OCI-LY7 (cell line): ENCODE measurements around the gene DNAJC27. TPM values are rescaled to one million over a fixed set of nuclear protein-coding genes. Genes with fewer than 3 reads are reported as not detected.
"Not testable (repeated sequence)": the region's sequence is repeated elsewhere in the genome, so short reads cannot be mapped to it uniquely, and the experiment has no call there.

ENCODE experiments used
- BruUV-seq: library from RNA; stranded (reverse); fragments of 400-500 nt; replicated peaks from 2 replicates; lab custom pipeline; 2021; lab: Mats Ljungman, UMichigan
- CTCF ChIA-PET: fragments of 300-600 bp; sonication (Branson Sonifier 250); formaldehyde crosslinking; loops from one replicate; lab custom pipeline; 2022; ENCODE audit warnings: antibody characterized with exemption; ENCODE audit not compliant: unreplicated experiment; lab: Charles Lee
- POLR2A ChIA-PET: fragments of 300-600 bp; sonication (Branson Sonifier 250); formaldehyde crosslinking; loops from one replicate; lab custom pipeline; 2022; ENCODE audit warnings: antibody characterized with exemption; lab: Charles Lee
- DNase-seq: peaks from one replicate; pipeline ENCODE4 v3.0.0-alpha.2; 2015; ENCODE audit warnings: low spot score
- H2AFZ ChIP-seq: fragments of 200-600 bp; sonication (generic), shearing (Covaris generic); 2 replicates; pipeline ENCODE4 v1.6.1; 2014; ENCODE audit warnings: mild to moderate bottlenecking, antibody characterized with exemption, low read length, moderate library complexity
- H3K27ac ChIP-seq: fragments of 200-600 bp; sonication (generic); 2 replicates; pipeline ENCODE4 v1.5.1; 2014; ENCODE audit warnings: mixed run types, low read depth, mild to moderate bottlenecking, moderate library complexity, low read length, inconsistent platforms; ENCODE audit not compliant: poor library complexity, severe bottlenecking
- H3K36me3 ChIP-seq: fragments of 200-600 bp; sonication (generic); 2 replicates; pipeline ENCODE4 v1.6.1; 2014; ENCODE audit warnings: mild to moderate bottlenecking, antibody characterized with exemption, low read length, moderate library complexity, mixed read lengths; ENCODE audit not compliant: insufficient read depth
- H3K4me1 ChIP-seq: fragments of 200-600 bp; sonication (generic); 2 replicates; pipeline ENCODE4 v1.5.1; 2014; ENCODE audit warnings: mild to moderate bottlenecking, low read length; ENCODE audit not compliant: insufficient read depth, poor library complexity, severe bottlenecking
- H3K4me2 ChIP-seq: fragments of 200-600 bp; sonication (generic); 2 replicates; pipeline ENCODE4 v1.6.1; 2014; ENCODE audit warnings: mild to moderate bottlenecking, low read length
- H3K4me3 ChIP-seq: fragments of 200-600 bp; sonication (generic); 2 replicates; pipeline ENCODE4 v1.5.1; 2014; ENCODE audit warnings: mild to moderate bottlenecking, low read depth, low read length; ENCODE audit not compliant: poor library complexity, severe bottlenecking
- H3K79me2 ChIP-seq: fragments of 200-600 bp; sonication (generic); 2 replicates; pipeline ENCODE4 v1.6.1; 2016; ENCODE audit warnings: low read depth, mild to moderate bottlenecking, low read length, moderate library complexity, mixed read lengths; ENCODE audit not compliant: insufficient read depth
- H3K9me2 ChIP-seq: fragments of 200-600 bp; sonication (generic); 2 replicates; pipeline ENCODE4 v1.6.1; 2016; ENCODE audit warnings: mild to moderate bottlenecking, low read length, mixed read lengths; ENCODE audit not compliant: insufficient read depth
- H3K9me3 ChIP-seq: fragments of 200-600 bp; sonication (generic); 2 replicates; pipeline ENCODE4 v1.6.1; 2014; ENCODE audit warnings: mild to moderate bottlenecking, mixed run types, low read length, mixed read lengths
- H4K20me1 ChIP-seq: fragments of 200-600 bp; sonication (generic); 2 replicates; pipeline ENCODE4 v1.6.1; 2014; ENCODE audit warnings: mild to moderate bottlenecking, antibody characterized with exemption, low read length, moderate library complexity, mixed read lengths; ENCODE audit not compliant: insufficient read depth
- EZH2phosphoT487 ChIP-seq: fragments of 200-600 bp; sonication (generic); IDR thresholded peaks from 2 replicates; pipeline ENCODE4 v1.6.1; 2018; ENCODE audit warnings: low read depth, borderline replicate concordance, mild to moderate bottlenecking, mixed run types, antibody characterized with exemption, low read length, moderate library complexity, mixed read lengths
- intact Hi-C: fragments of 100-400 bp; cut with micrococcal nuclease; formaldehyde crosslinking; loops from one replicate; pipeline ENCODE4 v1.10.0; 2022; ENCODE audit not compliant: unreplicated experiment
- total RNA-seq, 2 experiments: library from RNA; depleted of rRNA in 1 of 2; stranded (reverse); fragments of >200 nt in 1 of 2; shearing (Covaris generic) in 1 of 2; gene quantifications; 2 replicates each; pipeline ENCODE4 v1.2.3, GENCODE V29; 2014 to 2022
- TF ChIP-seq, protein P1 (sequence below): fragments of 200-600 bp; sonication (generic); conservative IDR thresholded peaks from 2 replicates; pipeline ENCODE4 v1.5.1; 2014; ENCODE audit warnings: mild to moderate bottlenecking, antibody characterized with exemption, low read length, moderate library complexity, mixed read lengths

Gene DNAJC27
- total RNA-seq, 2 experiments from 2014 or later: 3.6 to 6.6 TPM

DNA sequence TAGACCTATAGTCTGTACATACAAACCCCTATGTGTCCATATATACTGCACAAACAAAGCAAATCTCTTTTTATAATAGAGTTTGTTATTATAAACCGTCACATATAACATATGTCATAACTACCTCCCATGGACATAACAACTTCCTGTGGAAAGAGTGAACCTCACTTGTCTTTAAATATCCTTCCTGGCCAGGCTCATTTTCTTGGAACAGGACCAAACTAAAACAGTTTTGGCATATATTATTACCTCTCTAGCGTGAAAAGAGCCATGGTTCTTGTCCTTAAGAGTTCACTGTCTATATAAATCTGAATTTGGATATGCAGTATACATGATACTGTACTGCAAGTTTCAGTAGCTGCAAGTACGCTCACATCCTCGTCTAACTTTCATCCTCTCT is 28.3 kb upstream of the DNAJC27 start:
- Histone ChIP-seq H3K27ac (no peak overlapping the region), H3K36me3 (no peaks in the 10 kb centered on the region), H3K9me2 (no peaks in the 10 kb centered on the region), H2AFZ (no peak overlapping the region), H3K4me2 (no peak overlapping the region), H3K4me3 (no peak overlapping the region), H4K20me1 (no peaks in the 10 kb centered on the region), H3K79me2 (no peaks in the 10 kb centered on the region), H3K9me3 (no peaks in the 10 kb centered on the region), H3K4me1 (no peaks in the 10 kb centered on the region)
- no peak for DNase-seq
- ChIA-PET POLR2A (no interaction called here), CTCF (no interaction called here)
- no TSS peak for BruUV-seq
- intact Hi-C loops: no loop called here
- TF ChIP-seq EZH2phosphoT487: no peak

DNA sequence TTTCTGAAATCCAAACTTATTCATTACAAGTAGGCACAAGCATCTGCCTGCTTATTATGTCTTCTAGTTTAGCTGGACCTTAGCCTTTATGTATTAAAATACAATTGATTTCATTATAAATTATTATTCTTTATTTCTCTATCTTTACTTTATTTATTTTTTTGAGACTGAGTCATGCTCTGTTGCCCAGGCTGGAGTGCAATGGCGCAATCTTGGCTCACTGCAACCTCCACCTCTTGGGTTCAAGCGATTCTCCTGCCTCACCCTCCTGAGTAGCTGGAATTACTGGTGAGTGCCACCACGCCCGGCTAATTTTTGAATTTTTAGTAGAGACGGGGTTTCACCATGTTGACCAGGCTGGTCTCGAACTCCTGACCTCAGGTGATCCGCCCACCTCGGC is 27.3 kb upstream of the DNAJC27 start:
- H3K9me3 ChIP-seq, DNase-seq, H3K4me2 ChIP-seq, H2AFZ ChIP-seq, CTCF ChIA-PET, H3K9me2 ChIP-seq, H3K79me2 ChIP-seq, H3K36me3 ChIP-seq, H4K20me1 ChIP-seq, intact Hi-C loops, H3K27ac ChIP-seq, H3K4me3 ChIP-seq, BruUV-seq, H3K4me1 ChIP-seq: not testable (repeated sequence)
- POLR2A ChIA-PET: interaction anchor here (0.7 kb wide), 1 partner anchor 740 kb away, joined by 3 read pairs; no protein-coding TSS in a partner anchor

DNA sequence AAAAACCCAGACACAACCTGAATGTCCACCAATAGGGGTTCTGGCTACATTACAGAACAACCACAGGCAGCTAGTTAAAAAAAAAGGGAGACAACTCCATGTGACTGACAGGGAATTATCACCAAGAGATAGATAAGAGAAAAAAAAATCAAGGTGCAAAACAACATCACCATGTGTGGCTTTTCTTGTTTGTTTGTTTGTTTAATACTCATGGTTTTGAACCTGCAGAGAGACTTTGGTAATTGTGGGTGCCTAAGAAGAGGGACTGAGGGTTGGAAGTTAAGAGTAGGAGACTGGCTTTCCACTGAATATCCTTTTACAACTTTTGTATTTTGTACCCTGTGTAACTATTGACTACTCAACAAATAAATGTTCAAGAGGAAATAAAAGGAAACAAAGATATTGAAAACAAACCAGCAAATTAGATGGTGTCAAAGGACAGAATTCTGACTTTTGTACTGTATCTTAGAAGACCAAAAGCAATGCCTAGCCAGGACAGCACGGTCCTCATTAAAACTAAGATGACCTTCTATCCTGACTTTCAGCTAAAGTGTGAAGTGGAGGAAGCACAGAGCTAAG is 22.5 kb upstream of the DNAJC27 start:
- CTCF ChIA-PET: interaction anchor here (0.9 kb wide), 1 partner anchor 42 kb away, joined by 3 read pairs; no protein-coding TSS in a partner anchor
- DNase-seq: no peak
- Histone ChIP-seq H3K36me3 (no peaks in the 10 kb centered on the region), H3K79me2 (no peaks in the 10 kb centered on the region), H3K4me3 (no peak overlapping the region), H3K4me2 (no peak overlapping the region), H2AFZ (no peak overlapping the region), H3K9me3 (no peaks in the 10 kb centered on the region), H3K9me2 (no peaks in the 10 kb centered on the region), H4K20me1 (no peaks in the 10 kb centered on the region), H3K27ac (no peak overlapping the region), H3K4me1 (no peaks in the 10 kb centered on the region)
- BruUV-seq: no TSS peak
- POLR2A ChIA-PET: interaction anchor here (0.7 kb wide), 1 partner anchor 889 kb away, joined by 3 read pairs; no protein-coding TSS in a partner anchor
- intact Hi-C loops: no loop called here
- TF ChIP-seq, protein P1, sequence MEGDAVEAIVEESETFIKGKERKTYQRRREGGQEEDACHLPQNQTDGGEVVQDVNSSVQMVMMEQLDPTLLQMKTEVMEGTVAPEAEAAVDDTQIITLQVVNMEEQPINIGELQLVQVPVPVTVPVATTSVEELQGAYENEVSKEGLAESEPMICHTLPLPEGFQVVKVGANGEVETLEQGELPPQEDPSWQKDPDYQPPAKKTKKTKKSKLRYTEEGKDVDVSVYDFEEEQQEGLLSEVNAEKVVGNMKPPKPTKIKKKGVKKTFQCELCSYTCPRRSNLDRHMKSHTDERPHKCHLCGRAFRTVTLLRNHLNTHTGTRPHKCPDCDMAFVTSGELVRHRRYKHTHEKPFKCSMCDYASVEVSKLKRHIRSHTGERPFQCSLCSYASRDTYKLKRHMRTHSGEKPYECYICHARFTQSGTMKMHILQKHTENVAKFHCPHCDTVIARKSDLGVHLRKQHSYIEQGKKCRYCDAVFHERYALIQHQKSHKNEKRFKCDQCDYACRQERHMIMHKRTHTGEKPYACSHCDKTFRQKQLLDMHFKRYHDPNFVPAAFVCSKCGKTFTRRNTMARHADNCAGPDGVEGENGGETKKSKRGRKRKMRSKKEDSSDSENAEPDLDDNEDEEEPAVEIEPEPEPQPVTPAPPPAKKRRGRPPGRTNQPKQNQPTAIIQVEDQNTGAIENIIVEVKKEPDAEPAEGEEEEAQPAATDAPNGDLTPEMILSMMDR: no peak
- TF ChIP-seq EZH2phosphoT487: no peak
